ENCODE results near the gene RXFP2.

GRCh38 chr13:31826521-31826920, 87.2 kb downstream of the RXFP2 start:
- TF ChIP-seq CTCF (IDR thresholded peaks at IDR 0.05) (no peak), POLR2A (IDR thresholded peaks at IDR 0.05) (no peak)
